ENCODE measurements around the gene AATK. TPM values are rescaled to one million over a fixed set of nuclear protein-coding genes. Genes with fewer than 3 reads are reported as not detected.

The AATK gene
- total RNA-seq, 2 experiments from 2014 or later = 0.25 to 0.82 TPM

- no peaks in the 10 kb centered on the region for H3K4me1 Mint-ChIP-seq (ENCODE audit: low read depth)
- ChIA-PET CTCF (no interaction called here), POLR2A (no interaction called here)
- no peaks in the 10 kb centered on the region for H3K4me1 ChIP-seq (ENCODE audit: insufficient read depth, low read length)
- no peak overlapping the region for H3K4me3 ChIP-seq (ENCODE audit: low read length)
- no peak for DNase-seq
- no peak for ATAC-seq (ENCODE audit: poor library complexity)
- no peaks in the 10 kb centered on the region for H3K27me3 ChIP-seq (ENCODE audit: control insufficient read depth in 1 of 2, insufficient read depth in 2 of 2, low read length in 2 of 2)
- no peaks in the 10 kb centered on the region for H3K9me3 Mint-ChIP-seq
- H3K4me3 Mint-ChIP-seq = no peak overlapping the region
- peaks cover 0 to 6% of the 10 kb centered on the region in 2 experiments for H3K9me3 ChIP-seq (ENCODE audit: control insufficient read depth in 1 of 2, insufficient read depth in 1 of 2, low read length in 2 of 2)
- no peak for TF ChIP-seq CTCF (IDR thresholded peaks at IDR 0.05)
- no peak overlapping the region for H3K27ac ChIP-seq (ENCODE audit: low read depth in 1 of 2, low read length in 2 of 2)
- H3K36me3 Mint-ChIP-seq (ENCODE audit: low read depth) = no peaks in the 10 kb centered on the region
- no peak overlapping the region for H3K27ac Mint-ChIP-seq
- no peaks in the 10 kb centered on the region for H3K36me3 ChIP-seq (ENCODE audit: insufficient read depth, low read length)
- intact Hi-C loops (cut with DNase I, micrococcal nuclease) = no loop called here
- H3K27me3 Mint-ChIP-seq = no peaks in the 10 kb centered on the region
Measured at GRCh38 chr17:81113158-81113724, 52.8 kb downstream of the AATK start.

GRCh38 chr17:81112450-81112849, 53.6 kb downstream of the AATK start:
- H3K27ac ChIP-seq (ENCODE audit: low read depth in 1 of 2, low read length in 2 of 2) = no peak overlapping the region
- TF ChIP-seq CTCF (IDR thresholded peaks at IDR 0.05) = no peak
- no peaks in the 10 kb centered on the region for H3K36me3 ChIP-seq (ENCODE audit: insufficient read depth, low read length)
- Mint-ChIP-seq H3K36me3 (ENCODE audit: low read depth) (no peaks in the 10 kb centered on the region), H3K27me3 (no peaks in the 10 kb centered on the region), H3K27ac (no peak overlapping the region), H3K4me3 (no peak overlapping the region), H3K9me3 (no peaks in the 10 kb centered on the region), H3K4me1 (ENCODE audit: low read depth) (no peaks in the 10 kb centered on the region)
- POLR2A ChIA-PET = no interaction called here
- H3K4me1 ChIP-seq (ENCODE audit: insufficient read depth, low read length) = no peaks in the 10 kb centered on the region
- no peaks in the 10 kb centered on the region for H3K27me3 ChIP-seq (ENCODE audit: control insufficient read depth in 1 of 2, insufficient read depth in 2 of 2, low read length in 2 of 2)
- DNase-seq (no peak), ATAC-seq (ENCODE audit: poor library complexity) (no peak)
- intact Hi-C loops (cut with DNase I, micrococcal nuclease) = no loop called here
- H3K9me3 ChIP-seq (ENCODE audit: control insufficient read depth in 1 of 2, insufficient read depth in 1 of 2, low read length in 2 of 2) = peaks cover 0 to 5% of the 10 kb centered on the region in 2 experiments
- CTCF ChIA-PET = no interaction called here
- H3K4me3 ChIP-seq (ENCODE audit: low read length) = no peak overlapping the region

GRCh38 chr17:81111066-81111465, 55.0 kb downstream of the AATK start:
- Histone ChIP-seq H3K27ac (ENCODE audit: low read depth in 1 of 2, low read length in 2 of 2) (no peak overlapping the region), H3K4me3 (ENCODE audit: low read length) (no peak overlapping the region), H3K9me3 (ENCODE audit: control insufficient read depth in 1 of 2, insufficient read depth in 1 of 2, low read length in 2 of 2) (peaks cover 0 to 2% of the 10 kb centered on the region in 2 experiments), H3K27me3 (ENCODE audit: control insufficient read depth in 1 of 2, insufficient read depth in 2 of 2, low read length in 2 of 2) (no peaks in the 10 kb centered on the region), H3K4me1 (ENCODE audit: insufficient read depth, low read length) (no peaks in the 10 kb centered on the region), H3K36me3 (ENCODE audit: insufficient read depth, low read length) (no peaks in the 10 kb centered on the region)
- ChIA-PET POLR2A (no interaction called here), CTCF (interaction anchor here (1.6 kb wide), 1 partner anchor 10 kb away, joined by 3 read pairs; no protein-coding TSS in a partner anchor)
- no peaks in the 10 kb centered on the region for H3K36me3 Mint-ChIP-seq (ENCODE audit: low read depth)
- no peak overlapping the region for H3K4me3 Mint-ChIP-seq
- no peak for TF ChIP-seq CTCF (IDR thresholded peaks at IDR 0.05)
- no peak for DNase-seq
- ATAC-seq (ENCODE audit: poor library complexity) = no peak
- H3K27ac Mint-ChIP-seq = no peak overlapping the region
- no peaks in the 10 kb centered on the region for H3K4me1 Mint-ChIP-seq (ENCODE audit: low read depth)
- no peaks in the 10 kb centered on the region for H3K27me3 Mint-ChIP-seq
- intact Hi-C loops (cut with DNase I, micrococcal nuclease) = no loop called here
- no peaks in the 10 kb centered on the region for H3K9me3 Mint-ChIP-seq
